ACC112 (cell line): Measurements from ENCODE around the gene PAF1.

Experiments used
- H2AFZ ChIP-seq: fragments of 200-600 bp; sonication (generic); one replicate; pipeline ENCODE4 v1.6.0; 2017; ENCODE audit warnings: antibody characterized with exemption, low read length; ENCODE audit not compliant: unreplicated experiment
- H3K27ac ChIP-seq: fragments of 200-600 bp; sonication (generic); 2 replicates; pipeline ENCODE4 v1.5.1; 2014; ENCODE audit warnings: low read depth, mild to moderate bottlenecking, antibody characterized with exemption, low read length, moderate library complexity
- H3K27me3 ChIP-seq: fragments of 200-600 bp; sonication (generic); 2 replicates; pipeline ENCODE4 v1.6.1; 2014; ENCODE audit warnings: mild to moderate bottlenecking, antibody characterized with exemption, low read length, moderate library complexity, mixed read lengths; ENCODE audit not compliant: insufficient read depth
- H3K36me3 ChIP-seq: fragments of 200-600 bp; sonication (generic); 2 replicates; pipeline ENCODE4 v1.6.1; 2016; ENCODE audit warnings: mild to moderate bottlenecking, antibody characterized with exemption, low read length, moderate library complexity, mixed read lengths; ENCODE audit not compliant: insufficient read depth
- H3K4me1 ChIP-seq: fragments of 200-600 bp; sonication (generic); one replicate; pipeline ENCODE4 v1.6.1; 2016; ENCODE audit warnings: low read length, mixed read lengths; ENCODE audit not compliant: insufficient read depth, unreplicated experiment, control insufficient read depth
- H3K4me3 ChIP-seq: fragments of 200-600 bp; sonication (generic); 2 replicates; pipeline ENCODE4 v1.5.1; 2014; ENCODE audit warnings: mild to moderate bottlenecking, low read depth, low read length
- H3K79me2 ChIP-seq: fragments of 200-600 bp; sonication (generic); one replicate; pipeline ENCODE4 v1.6.0; 2016; ENCODE audit warnings: low read length; ENCODE audit not compliant: control insufficient read depth, unreplicated experiment, insufficient read depth

Gene PAF1

DNA sequence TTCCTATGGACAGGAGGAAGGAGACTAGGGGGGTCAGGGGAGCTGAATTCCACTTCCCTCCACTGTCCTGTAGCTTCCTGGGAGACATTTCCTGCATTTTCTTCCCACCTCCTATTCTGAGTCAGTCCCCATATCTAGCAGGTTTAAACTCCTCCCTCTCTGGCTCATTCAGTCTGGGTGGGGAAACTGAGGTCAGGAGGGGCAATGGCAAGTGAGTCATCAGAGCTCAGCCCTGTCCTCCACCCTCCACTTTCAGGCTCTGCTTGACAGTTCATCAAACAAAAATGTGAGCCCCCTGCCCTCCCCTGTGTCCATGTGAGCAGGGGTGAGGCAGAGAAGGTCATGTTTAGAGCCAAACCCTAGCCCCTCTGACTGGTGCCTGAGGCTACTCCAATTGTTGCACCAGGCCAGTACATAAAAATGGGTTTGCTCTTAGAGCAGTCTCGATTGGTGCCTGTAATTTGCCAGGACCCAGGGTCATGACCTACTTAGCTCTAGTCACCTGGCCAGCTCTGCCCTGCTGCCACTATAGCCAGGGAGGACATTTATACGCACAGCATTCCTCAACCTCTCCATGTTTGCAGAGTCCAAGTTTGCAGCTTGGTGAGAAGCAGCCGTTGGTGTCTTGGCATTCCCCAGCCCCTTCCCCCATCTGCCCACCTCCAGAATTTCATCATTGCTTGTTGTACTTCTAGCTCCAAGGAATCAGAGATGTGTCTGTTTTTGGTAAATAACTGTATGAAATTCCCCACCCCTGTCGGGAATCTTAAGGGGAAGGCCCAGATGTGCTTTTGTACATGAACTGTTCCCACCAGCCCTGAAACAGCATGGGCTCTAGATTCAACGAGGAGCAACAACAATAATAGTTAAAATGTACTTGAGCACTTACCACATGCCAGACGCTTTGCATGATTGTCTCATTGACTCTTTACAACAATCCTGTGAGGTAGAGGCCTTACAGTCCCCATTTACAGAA lies 27.9 kb downstream of the PAF1 start:
- H3K27ac ChIP-seq: peak overlapping the region; percentile 83
- 0 out of 2 replicates have a peak, but pooled peaks cover 6% of the 10 kb centered on the region for H3K36me3 ChIP-seq

DNA sequence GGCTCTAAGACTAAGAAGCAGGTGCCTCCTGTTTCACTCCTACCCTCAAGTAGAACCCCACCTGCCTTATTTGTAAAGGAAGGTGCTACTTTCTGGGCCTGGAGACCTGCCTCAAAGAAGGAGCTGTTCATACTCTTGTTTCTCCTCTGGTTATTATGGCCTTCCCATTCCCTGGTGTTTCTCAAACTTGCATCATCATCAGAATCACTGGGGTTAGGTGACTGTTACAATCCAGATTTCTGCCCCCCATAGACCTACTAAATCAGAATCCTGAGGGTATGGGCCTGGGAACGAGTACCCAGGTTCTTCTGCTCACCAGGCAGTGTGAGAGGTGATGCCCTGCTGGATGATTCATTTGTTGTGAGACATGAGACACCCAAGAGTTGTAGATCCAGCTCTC lies 30.3 kb downstream of the PAF1 start:
- no peak overlapping the region for H2AFZ ChIP-seq
- peaks cover 35% of the 10 kb centered on the region for H3K4me1 ChIP-seq
- H3K4me3 ChIP-seq: no peak overlapping the region
- H3K27me3 ChIP-seq: no peaks in the 10 kb centered on the region
- H3K36me3 ChIP-seq: peaks cover 11% of the 10 kb centered on the region; the same call in 1 of the 2 replicates
- H3K79me2 ChIP-seq: no peaks in the 10 kb centered on the region
- H3K27ac ChIP-seq: no peak overlapping the region

More for the DNA sequence above, 27.9 kb downstream of the PAF1 start:
- H2AFZ ChIP-seq: no peak overlapping the region
- H3K4me1 ChIP-seq: peaks cover 35% of the 10 kb centered on the region
- H3K4me3 ChIP-seq: 0 out of 2 replicates have a peak overlapping the region, but pooled peaks have one; percentile 24
- no peaks in the 10 kb centered on the region for H3K79me2 ChIP-seq
- no peaks in the 10 kb centered on the region for H3K27me3 ChIP-seq

DNA sequence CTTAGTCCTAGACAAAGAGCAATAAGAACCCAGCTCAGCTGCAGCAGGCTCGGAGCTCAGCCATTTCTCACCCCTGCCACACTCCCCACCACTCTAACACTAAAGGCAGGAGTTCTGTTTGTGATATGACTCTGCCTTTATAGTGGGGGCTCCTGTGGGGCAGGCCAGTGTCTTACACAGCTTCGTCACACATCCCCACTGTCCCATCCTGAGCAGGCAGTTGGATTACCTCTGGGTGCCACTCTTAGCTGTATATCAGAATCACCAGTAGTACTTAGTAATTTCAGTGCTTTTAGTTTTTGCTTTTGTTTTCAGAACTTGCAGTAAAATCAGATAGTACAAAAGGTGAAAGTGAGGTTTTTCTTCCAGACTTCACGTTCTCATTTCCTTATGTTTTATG lies 31.9 kb downstream of the PAF1 start:
- Histone ChIP-seq H3K4me3 (no peak overlapping the region), H2AFZ (no peak overlapping the region), H3K27ac (no peak overlapping the region), H3K27me3 (no peaks in the 10 kb centered on the region), H3K79me2 (no peaks in the 10 kb centered on the region), H3K4me1 (peaks cover 27% of the 10 kb centered on the region), H3K36me3 (peaks cover 11% of the 10 kb centered on the region; the same call in 1 of the 2 replicates)

DNA sequence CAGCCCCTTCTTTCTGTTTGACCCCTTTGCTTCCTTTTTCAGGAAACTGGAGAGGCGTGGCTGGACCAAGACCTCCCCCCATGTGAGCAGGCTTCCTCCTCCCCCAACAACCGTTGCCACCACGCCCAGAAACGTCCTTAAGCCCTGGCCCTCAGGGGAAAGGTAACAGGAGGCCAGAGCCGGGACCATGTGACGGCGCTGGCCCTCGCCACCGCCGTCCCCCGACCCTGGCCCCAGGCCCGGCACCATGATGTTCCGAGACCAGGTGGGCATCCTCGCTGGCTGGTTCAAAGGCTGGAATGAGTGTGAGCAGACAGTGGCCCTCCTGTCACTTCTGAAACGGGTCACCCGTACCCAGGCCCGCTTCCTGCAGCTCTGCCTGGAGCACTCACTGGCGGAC lies 34.3 kb downstream of the PAF1 start:
- Histone ChIP-seq H3K4me3 (no peak overlapping the region), H3K27me3 (no peaks in the 10 kb centered on the region), H2AFZ (no peak overlapping the region), H3K27ac (no peak overlapping the region), H3K4me1 (peaks cover 5% of the 10 kb centered on the region), H3K79me2 (peaks cover 6% of the 10 kb centered on the region), H3K36me3 (peaks cover 14% of the 10 kb centered on the region; the same call in 1 of the 2 replicates)

DNA sequence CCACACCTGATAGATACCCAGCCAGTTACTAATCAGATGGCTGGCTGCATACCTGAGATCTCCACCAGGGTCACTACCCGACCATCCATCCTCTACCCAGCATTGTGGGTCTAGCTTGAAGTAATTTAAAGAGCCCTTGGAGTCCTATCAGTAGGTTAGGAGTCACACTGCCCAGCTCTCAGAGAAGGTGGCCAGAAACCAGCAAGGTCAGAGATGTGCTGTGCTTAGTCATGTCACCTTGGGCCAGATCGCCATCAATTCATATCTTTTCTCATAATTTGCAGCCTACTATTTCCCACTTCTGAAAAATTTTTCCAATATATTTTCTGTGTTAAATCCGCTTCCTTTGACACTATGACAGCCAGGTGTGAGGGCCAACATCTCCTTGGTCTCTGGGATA lies 34.8 kb downstream of the PAF1 start:
- peaks cover 14% of the 10 kb centered on the region; the same call in 1 of the 2 replicates for H3K36me3 ChIP-seq

DNA sequence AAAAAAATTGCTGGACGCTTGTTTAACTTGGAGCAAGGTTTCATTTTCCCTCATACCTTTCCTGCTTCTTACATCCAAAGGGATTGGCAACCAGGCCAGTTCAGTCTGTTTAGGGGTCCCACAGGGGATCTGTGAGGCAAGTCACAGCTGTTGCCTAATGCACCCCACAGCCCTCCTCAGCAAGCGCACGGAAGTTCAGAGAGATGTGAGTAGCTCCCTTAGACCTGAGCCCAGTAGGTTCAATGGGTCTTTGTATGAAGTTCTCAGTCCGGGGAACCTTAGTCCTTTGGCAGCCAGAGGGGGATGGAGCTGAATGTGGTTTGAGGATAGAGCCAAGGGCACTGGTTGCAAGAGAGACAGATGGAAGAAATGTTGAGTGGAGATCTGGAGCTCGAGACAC lies 35.7 kb downstream of the PAF1 start:
- H3K36me3 ChIP-seq: peaks cover 14% of the 10 kb centered on the region; the same call in 1 of the 2 replicates
- H3K79me2 ChIP-seq: peaks cover 6% of the 10 kb centered on the region
- peaks cover 4% of the 10 kb centered on the region for H3K4me1 ChIP-seq

More for the DNA sequence above, 34.8 kb downstream of the PAF1 start:
- H3K27me3 ChIP-seq: no peaks in the 10 kb centered on the region
- no peak overlapping the region for H3K27ac ChIP-seq
- H2AFZ ChIP-seq: no peak overlapping the region
- H3K79me2 ChIP-seq: peaks cover 6% of the 10 kb centered on the region
- no peak overlapping the region for H3K4me3 ChIP-seq
- H3K4me1 ChIP-seq: peaks cover 8% of the 10 kb centered on the region

DNA sequence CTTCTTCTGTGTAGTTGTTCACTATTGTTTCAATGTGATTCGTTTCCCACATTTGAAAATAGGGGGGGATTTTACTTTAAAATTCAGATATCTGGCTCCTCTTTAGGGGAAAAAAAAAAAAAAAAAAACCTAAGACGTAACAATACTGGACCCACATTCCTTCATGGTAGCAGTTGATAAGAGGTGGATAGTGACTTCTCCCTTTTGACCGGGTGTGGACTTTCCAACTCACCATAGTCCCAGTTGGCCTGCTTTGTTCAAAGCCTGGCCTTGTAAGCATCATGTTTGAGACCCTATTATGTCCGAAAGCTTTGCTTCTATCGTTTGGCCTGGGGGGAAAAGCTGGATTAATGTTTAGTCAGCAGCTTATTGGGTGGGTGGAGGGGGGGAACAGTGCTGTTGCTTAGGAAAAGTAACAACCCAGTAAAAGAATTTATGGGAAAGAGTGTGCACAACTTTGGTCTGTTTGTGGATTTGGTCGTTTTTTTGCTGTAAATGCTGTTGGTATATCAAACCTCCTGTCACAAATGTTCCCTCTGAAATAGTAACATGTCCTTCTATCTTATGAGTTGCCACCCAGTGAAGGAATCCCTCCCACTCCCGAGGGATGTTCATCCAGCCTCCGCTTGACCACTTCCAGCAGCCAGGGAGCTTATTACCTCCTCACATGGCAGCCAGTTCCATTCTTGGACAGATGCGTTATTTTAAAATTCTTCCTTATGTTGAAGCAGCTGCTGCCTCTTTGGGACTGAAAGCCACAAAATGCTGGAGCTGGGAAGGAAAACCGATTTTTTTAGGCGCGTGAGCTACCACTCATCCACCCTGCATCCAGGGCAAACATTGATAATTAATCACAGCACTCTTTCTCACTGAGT lies 38.3 kb downstream of the PAF1 start:
- Histone ChIP-seq H3K4me1 (peaks cover 9% of the 10 kb centered on the region), H2AFZ (no peak overlapping the region), H3K79me2 (peaks cover 13% of the 10 kb centered on the region), H3K27me3 (no peaks in the 10 kb centered on the region), H3K4me3 (no peak overlapping the region), H3K27ac (no peak overlapping the region), H3K36me3 (peaks cover 8% of the 10 kb centered on the region; the same call in 1 of the 2 replicates)

More for the DNA sequence above, 35.7 kb downstream of the PAF1 start:
- H2AFZ ChIP-seq: no peak overlapping the region
- no peak overlapping the region for H3K4me3 ChIP-seq
- no peaks in the 10 kb centered on the region for H3K27me3 ChIP-seq
- H3K27ac ChIP-seq: no peak overlapping the region

DNA sequence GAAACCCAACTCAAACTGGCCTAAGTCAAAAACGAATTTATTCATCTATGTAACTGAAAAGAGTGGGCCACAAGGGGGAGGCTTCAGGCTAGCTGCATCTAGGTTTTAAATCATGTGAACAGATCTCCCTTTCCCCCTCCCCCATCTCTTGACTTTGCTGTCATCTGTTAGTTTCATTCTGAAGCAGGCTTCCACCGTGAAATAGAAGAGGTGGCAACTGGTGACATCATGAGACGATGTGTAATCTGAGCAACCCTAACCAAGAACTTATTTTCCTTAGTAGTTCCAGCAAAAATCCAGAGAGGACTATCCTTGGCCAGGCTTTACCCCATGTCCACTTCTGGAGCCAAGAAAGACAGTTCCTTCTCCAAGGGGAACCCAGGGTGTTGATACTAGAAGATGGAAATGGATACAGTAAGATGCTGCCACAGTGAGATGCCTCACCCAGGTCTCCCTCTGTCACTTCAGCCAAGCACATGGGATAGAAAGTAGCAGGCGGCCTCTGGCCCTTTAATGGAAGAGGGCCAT lies 39.3 kb downstream of the PAF1 start:
- Histone ChIP-seq H3K27ac (no peak overlapping the region), H2AFZ (no peak overlapping the region), H3K79me2 (peaks cover 13% of the 10 kb centered on the region), H3K36me3 (peaks cover 4% of the 10 kb centered on the region; the same call in 1 of the 2 replicates), H3K27me3 (no peaks in the 10 kb centered on the region), H3K4me1 (peaks cover 18% of the 10 kb centered on the region), H3K4me3 (no peak overlapping the region)

DNA sequence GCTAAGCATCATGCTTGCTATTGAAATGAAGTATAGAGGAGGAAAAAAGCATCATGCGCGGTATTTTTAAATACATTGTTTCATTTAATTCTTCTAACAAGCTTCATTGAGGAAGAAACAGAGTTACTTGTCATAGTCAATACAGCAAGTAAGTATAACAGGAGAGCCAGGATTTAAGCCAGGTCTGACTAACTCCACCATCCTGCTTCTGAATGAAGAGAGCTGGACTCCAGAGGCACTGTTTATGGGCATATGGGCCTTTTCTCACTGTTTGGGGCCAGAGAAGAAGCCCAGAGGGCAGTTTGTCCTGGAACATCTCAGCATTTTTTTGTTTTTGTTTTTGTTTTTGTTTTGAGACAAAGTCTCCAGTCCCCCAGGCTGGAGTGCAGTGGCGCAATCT lies 40.8 kb downstream of the PAF1 start:
- H3K27me3 ChIP-seq: no peaks in the 10 kb centered on the region
- H3K4me3 ChIP-seq: no peak overlapping the region
- peaks cover 28% of the 10 kb centered on the region for H3K79me2 ChIP-seq
- peaks cover 9% of the 10 kb centered on the region; the same call in 1 of the 2 replicates for H3K36me3 ChIP-seq
- H3K27ac ChIP-seq: no peak overlapping the region
- H2AFZ ChIP-seq: no peak overlapping the region
- peaks cover 20% of the 10 kb centered on the region for H3K4me1 ChIP-seq

DNA sequence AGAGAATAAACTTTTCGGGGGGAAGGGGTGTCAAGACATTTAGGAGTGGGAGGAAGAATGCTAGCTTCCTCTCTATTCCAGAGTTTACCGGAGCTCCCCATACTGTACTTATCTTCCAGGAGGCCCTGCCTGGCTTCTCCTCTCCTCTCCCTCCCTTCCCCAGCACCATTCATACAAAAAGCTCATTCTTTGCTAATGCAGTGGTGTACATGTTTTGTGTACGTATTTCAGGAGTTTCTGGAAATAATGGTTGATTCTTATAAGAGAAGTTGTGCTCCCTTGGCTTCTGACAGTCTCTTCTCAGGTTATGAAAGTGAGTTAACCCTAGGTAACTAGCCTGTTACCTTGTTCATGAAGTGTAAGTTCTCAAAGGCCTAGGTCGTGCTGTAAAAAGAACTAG lies 41.6 kb downstream of the PAF1 start:
- H3K27me3 ChIP-seq: no peaks in the 10 kb centered on the region
- peaks cover 35% of the 10 kb centered on the region for H3K79me2 ChIP-seq
- H3K27ac ChIP-seq: no peak overlapping the region
- peaks cover 9% of the 10 kb centered on the region; the same call in 1 of the 2 replicates for H3K36me3 ChIP-seq
- H3K4me1 ChIP-seq: peaks cover 24% of the 10 kb centered on the region
- H2AFZ ChIP-seq: no peak overlapping the region
- H3K4me3 ChIP-seq: no peak overlapping the region
